Glutamatergic neuron (in vitro differentiated cells): ENCODE results near the gene PLCL1. TPM values are rescaled to one million over a fixed set of nuclear protein-coding genes. Genes with fewer than 3 reads are reported as not detected.

Experiments used
- DNase-seq: peaks from one replicate; pipeline ENCODE4 v3.0.0; 2022
- H3K27ac Mint-ChIP-seq: one replicate; pipeline ENCODE4 v1.8.0; 2020; ENCODE audit warnings: mild to moderate bottlenecking, mixed read lengths, inconsistent platforms; ENCODE audit not compliant: unreplicated experiment
- H3K27me3 Mint-ChIP-seq: one replicate; pipeline ENCODE4 v1.8.0; 2020; ENCODE audit warnings: mild to moderate bottlenecking, moderate library complexity, mixed read lengths, inconsistent platforms; ENCODE audit not compliant: unreplicated experiment
- H3K36me3 Mint-ChIP-seq: one replicate; pipeline ENCODE4 v1.8.0; 2020; ENCODE audit warnings: mild to moderate bottlenecking, mixed read lengths, inconsistent platforms; ENCODE audit not compliant: unreplicated experiment
- H3K4me1 Mint-ChIP-seq: one replicate; pipeline ENCODE4 v1.8.0; 2020; ENCODE audit warnings: mild to moderate bottlenecking, low read depth, mixed read lengths, inconsistent platforms; ENCODE audit not compliant: unreplicated experiment
- H3K4me3 Mint-ChIP-seq: one replicate; pipeline ENCODE4 v1.8.0; 2020; ENCODE audit warnings: mild to moderate bottlenecking, mixed read lengths, inconsistent platforms; ENCODE audit not compliant: unreplicated experiment
- H3K9me3 Mint-ChIP-seq: one replicate; pipeline ENCODE4 v1.8.0; 2020; ENCODE audit warnings: mild to moderate bottlenecking, moderate library complexity, mixed read lengths, inconsistent platforms; ENCODE audit not compliant: unreplicated experiment
- CTCF ChIP-seq: fragments of 200-600 bp; sonication (generic); IDR thresholded peaks from one replicate; pipeline ENCODE4 v1.5.0; 2021; ENCODE audit not compliant: partially characterized antibody, unreplicated experiment
- total RNA-seq: library from RNA; stranded (reverse); fragmentation: NEBNext Ultra II Directional; extraction: Animal tissue kit (Norgen Biotek cat#: 25700); gene quantifications from one replicate; pipeline ENCODE4 v1.2.1, GENCODE V29; 2021; ENCODE audit not compliant: unreplicated experiment

PLCL1 gene
- total RNA-seq, 1 donor from 2014 or later: 28.8 TPM

- H3K4me1 Mint-ChIP-seq: peaks cover 7% of the 10 kb centered on the region
- no peak for TF ChIP-seq CTCF
- H3K4me3 Mint-ChIP-seq: no peak overlapping the region
- peaks cover 5% of the 10 kb centered on the region for H3K27me3 Mint-ChIP-seq
- no peak overlapping the region for H3K27ac Mint-ChIP-seq
- DNase-seq: no peak
- H3K36me3 Mint-ChIP-seq: peaks cover 3% of the 10 kb centered on the region
- H3K9me3 Mint-ChIP-seq: peaks cover 7% of the 10 kb centered on the region
Observed at GRCh38 chr2:197809064-197809463, 4.7 kb downstream of the PLCL1 start.

- peaks cover 7% of the 10 kb centered on the region for H3K9me3 Mint-ChIP-seq
- no peak for DNase-seq
- peaks cover 5% of the 10 kb centered on the region for H3K27me3 Mint-ChIP-seq
- H3K36me3 Mint-ChIP-seq: peaks cover 3% of the 10 kb centered on the region
- TF ChIP-seq CTCF: no peak
- H3K27ac Mint-ChIP-seq: no peak overlapping the region
- no peak overlapping the region for H3K4me3 Mint-ChIP-seq
- peaks cover 5% of the 10 kb centered on the region for H3K4me1 Mint-ChIP-seq
Observed at GRCh38 chr2:197810016-197810415, 5.6 kb downstream of the PLCL1 start.

GRCh38 chr2:197810491-197810890 lies 6.1 kb downstream of the PLCL1 start:
- Mint-ChIP-seq H3K27me3 (peaks cover 2% of the 10 kb centered on the region), H3K36me3 (peaks cover under 1% of the 10 kb centered on the region), H3K4me3 (no peak overlapping the region), H3K27ac (no peak overlapping the region), H3K4me1 (peaks cover 5% of the 10 kb centered on the region), H3K9me3 (peaks cover 5% of the 10 kb centered on the region)
- TF ChIP-seq CTCF: no peak
- no peak for DNase-seq

- Mint-ChIP-seq H3K9me3 (no peaks in the 10 kb centered on the region), H3K36me3 (no peaks in the 10 kb centered on the region), H3K4me3 (no peak overlapping the region), H3K27ac (no peak overlapping the region), H3K27me3 (no peaks in the 10 kb centered on the region), H3K4me1 (no peaks in the 10 kb centered on the region)
- no peak for DNase-seq
- peak; percentile 73 for TF ChIP-seq CTCF
Observed at GRCh38 chr2:197813093-197813787, 8.8 kb downstream of the PLCL1 start.

GRCh38 chr2:197814526-197814925 lies 10.1 kb downstream of the PLCL1 start:
- no peak overlapping the region for H3K4me3 Mint-ChIP-seq
- DNase-seq: no peak
- no peak overlapping the region for H3K27ac Mint-ChIP-seq
- H3K4me1 Mint-ChIP-seq: no peaks in the 10 kb centered on the region
- TF ChIP-seq CTCF: no peak
- H3K9me3 Mint-ChIP-seq: no peaks in the 10 kb centered on the region
- H3K27me3 Mint-ChIP-seq: no peaks in the 10 kb centered on the region
- no peaks in the 10 kb centered on the region for H3K36me3 Mint-ChIP-seq
